Cardiac muscle cell (in vitro differentiated cells and primary cell): ENCODE results near the gene CSK. TPM values are rescaled to one million over a fixed set of nuclear protein-coding genes. Genes with fewer than 3 reads are reported as not detected.

Experiments
- DNase-seq, 2 donors: peaks; one replicate each; pipeline versions ENCODE4 v3.0.0 to v3.0.0-alpha.2; 2010 to 2017; ENCODE audit warnings: low read depth in 1 of 2, low spot score in 1 of 2
- H3K27ac ChIP-seq: fragments of 200-600 bp; sonication (generic); 2 replicates; pipeline ENCODE4 v1.5.1; 2016
- H3K27me3 ChIP-seq: fragments of 200-600 bp; sonication (generic); 2 replicates; pipeline ENCODE4 v1.6.0; 2016; ENCODE audit warnings: control low read depth
- H3K36me3 ChIP-seq: fragments of 200-600 bp; sonication (generic); 2 replicates; pipeline ENCODE4 v1.5.1; 2016; ENCODE audit warnings: control low read depth
- H3K4me1 ChIP-seq: fragments of 200-600 bp; sonication (generic); 2 replicates; pipeline ENCODE4 v1.8.1; 2017; ENCODE audit warnings: low read depth, mild to moderate bottlenecking, mixed run types
- H3K4me3 ChIP-seq: fragments of 200-600 bp; sonication (generic); 2 replicates; pipeline ENCODE4 v1.5.1; 2016; ENCODE audit warnings: mild to moderate bottlenecking
- H3K9me3 ChIP-seq: fragments of 200-600 bp; sonication (generic); 2 replicates; pipeline ENCODE4 v1.5.1; 2017; ENCODE audit warnings: low read depth, mild to moderate bottlenecking, control low read depth
- polyA plus RNA-seq: library from polyadenylated mRNA; unstranded; fragments of >200 nt; fragmentation: Nextera tagmentation; extraction: Ambion mirVana; gene quantifications from 2 replicates; pipeline ENCODE4 v1.2.1, GENCODE V29; 2016
- total RNA-seq: library from RNA; depleted of rRNA; stranded (reverse); fragments of >200 nt; gene quantifications from 2 replicates; pipeline ENCODE4 v1.2.3, GENCODE V29; 2016
- TF ChIP-seq, protein P1 (sequence below): IDR thresholded peaks from 2 replicates; pipeline ENCODE4 v1.5.1; 2012; ENCODE audit warnings: low read depth, mild to moderate bottlenecking, low read length

The CSK gene
- total and polyA plus RNA-seq, 2 experiments from 2014 or later: 26.2 to 43.1 TPM

DNA sequence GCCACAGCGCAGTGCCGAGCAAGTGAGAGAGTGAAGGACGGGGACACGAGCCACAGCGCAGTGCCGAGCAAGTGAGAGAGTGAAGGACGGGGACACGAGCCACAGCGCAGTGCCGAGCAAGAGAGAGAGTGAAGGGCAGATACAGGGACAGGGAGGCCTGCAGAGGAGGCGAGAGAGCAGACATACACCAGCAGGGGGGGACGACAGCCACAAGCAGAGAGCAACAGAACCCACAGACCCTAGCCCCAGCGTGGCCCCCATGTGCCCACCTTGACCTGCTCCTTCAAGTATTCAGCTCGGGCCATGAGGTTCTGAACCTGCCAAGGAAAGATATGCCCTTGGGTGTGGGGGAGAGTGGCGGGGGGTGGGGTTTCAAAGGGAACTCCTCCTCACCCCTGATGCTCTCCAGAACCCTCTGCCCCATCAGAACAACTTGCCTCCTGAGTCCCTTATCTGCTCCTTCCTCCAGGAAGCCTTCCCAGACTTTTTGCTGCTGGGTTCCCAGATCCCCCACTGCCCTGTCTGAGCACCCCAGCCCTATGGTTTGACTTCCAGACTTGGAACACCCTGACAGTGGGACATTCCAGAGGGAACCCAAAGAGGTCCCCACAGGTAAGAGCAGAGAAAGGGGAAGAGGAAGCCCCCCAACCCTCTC, 55.7 kb downstream of the CSK start:
- no peaks in the 10 kb centered on the region for H3K36me3 ChIP-seq
- H3K27me3 ChIP-seq: no peaks in the 10 kb centered on the region
- no peak overlapping the region for H3K27ac ChIP-seq
- TF ChIP-seq, protein P1, sequence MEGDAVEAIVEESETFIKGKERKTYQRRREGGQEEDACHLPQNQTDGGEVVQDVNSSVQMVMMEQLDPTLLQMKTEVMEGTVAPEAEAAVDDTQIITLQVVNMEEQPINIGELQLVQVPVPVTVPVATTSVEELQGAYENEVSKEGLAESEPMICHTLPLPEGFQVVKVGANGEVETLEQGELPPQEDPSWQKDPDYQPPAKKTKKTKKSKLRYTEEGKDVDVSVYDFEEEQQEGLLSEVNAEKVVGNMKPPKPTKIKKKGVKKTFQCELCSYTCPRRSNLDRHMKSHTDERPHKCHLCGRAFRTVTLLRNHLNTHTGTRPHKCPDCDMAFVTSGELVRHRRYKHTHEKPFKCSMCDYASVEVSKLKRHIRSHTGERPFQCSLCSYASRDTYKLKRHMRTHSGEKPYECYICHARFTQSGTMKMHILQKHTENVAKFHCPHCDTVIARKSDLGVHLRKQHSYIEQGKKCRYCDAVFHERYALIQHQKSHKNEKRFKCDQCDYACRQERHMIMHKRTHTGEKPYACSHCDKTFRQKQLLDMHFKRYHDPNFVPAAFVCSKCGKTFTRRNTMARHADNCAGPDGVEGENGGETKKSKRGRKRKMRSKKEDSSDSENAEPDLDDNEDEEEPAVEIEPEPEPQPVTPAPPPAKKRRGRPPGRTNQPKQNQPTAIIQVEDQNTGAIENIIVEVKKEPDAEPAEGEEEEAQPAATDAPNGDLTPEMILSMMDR: no peak
- no peaks in the 10 kb centered on the region for H3K4me1 ChIP-seq
- H3K9me3 ChIP-seq: no peaks in the 10 kb centered on the region
- H3K4me3 ChIP-seq: no peak overlapping the region
- DNase-seq: no peak

DNA sequence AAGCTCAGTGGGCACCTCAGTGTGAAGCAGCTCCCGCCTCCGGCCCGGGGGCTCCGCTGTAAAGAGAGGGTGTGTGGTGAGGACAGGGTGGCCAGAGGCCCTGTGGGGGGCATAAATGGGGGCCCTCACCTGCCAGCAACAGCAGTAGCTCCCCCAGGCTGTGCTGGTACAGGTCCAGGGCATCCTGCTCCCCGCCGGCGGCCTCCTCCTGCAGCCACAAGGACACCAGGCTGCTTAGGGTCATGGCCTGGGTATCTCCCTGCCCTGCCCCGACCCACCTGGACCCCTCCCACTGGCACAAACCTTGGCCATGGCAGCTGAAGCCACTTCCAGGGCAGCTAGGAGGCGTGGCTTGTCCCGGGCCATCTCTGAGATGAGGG, 56.2 kb downstream of the CSK start:
- H3K27me3 ChIP-seq: no peaks in the 10 kb centered on the region
- no peak for DNase-seq
- no peak overlapping the region for H3K4me3 ChIP-seq
- no peaks in the 10 kb centered on the region for H3K36me3 ChIP-seq
- no peak overlapping the region for H3K27ac ChIP-seq
- TF ChIP-seq, protein P1: no peak
- no peaks in the 10 kb centered on the region for H3K9me3 ChIP-seq
- H3K4me1 ChIP-seq: no peaks in the 10 kb centered on the region

DNA sequence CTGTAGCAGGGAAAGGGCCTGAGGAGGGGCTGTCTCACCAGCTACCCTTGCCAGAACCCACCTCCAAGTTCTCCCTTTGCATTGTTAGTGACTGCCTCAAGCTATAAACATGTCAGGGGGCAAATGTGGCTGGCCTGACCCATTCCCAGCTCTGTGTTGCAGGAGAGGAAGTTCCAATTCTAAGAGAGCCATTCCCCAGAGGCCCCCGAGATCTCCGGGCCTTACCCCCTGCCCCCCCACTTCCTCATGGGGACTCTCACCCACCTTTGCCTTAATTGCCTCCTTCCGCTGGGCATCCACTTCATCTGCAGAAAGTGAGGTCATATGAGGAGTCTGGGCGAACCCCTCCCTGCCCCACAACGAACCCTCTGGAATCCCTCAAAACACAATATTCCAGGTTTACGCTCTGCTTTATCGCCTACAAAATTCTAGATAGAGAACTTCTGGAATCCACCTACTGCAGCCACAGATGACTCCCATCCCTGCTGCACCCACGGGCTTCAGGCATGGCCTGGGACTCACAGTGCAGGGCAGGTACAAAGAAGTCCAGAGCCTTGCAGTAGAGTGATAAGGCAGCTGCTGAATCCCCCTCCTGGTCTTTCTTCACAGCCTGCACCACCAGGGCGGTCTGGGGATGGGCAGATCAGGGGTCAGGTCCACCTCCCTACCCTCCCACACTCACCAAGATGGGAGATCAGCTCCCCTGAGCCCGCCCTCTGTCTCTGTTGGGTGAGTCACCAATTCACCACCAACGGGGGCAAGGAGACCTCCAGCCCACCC, 57.1 kb downstream of the CSK start:
- Histone ChIP-seq H3K4me3 (no peak overlapping the region), H3K36me3 (no peaks in the 10 kb centered on the region), H3K9me3 (no peaks in the 10 kb centered on the region), H3K4me1 (peaks cover 5% of the 10 kb centered on the region), H3K27ac (no peak overlapping the region), H3K27me3 (no peaks in the 10 kb centered on the region)
- DNase-seq: no peak
- TF ChIP-seq, protein P1: no peak

DNA sequence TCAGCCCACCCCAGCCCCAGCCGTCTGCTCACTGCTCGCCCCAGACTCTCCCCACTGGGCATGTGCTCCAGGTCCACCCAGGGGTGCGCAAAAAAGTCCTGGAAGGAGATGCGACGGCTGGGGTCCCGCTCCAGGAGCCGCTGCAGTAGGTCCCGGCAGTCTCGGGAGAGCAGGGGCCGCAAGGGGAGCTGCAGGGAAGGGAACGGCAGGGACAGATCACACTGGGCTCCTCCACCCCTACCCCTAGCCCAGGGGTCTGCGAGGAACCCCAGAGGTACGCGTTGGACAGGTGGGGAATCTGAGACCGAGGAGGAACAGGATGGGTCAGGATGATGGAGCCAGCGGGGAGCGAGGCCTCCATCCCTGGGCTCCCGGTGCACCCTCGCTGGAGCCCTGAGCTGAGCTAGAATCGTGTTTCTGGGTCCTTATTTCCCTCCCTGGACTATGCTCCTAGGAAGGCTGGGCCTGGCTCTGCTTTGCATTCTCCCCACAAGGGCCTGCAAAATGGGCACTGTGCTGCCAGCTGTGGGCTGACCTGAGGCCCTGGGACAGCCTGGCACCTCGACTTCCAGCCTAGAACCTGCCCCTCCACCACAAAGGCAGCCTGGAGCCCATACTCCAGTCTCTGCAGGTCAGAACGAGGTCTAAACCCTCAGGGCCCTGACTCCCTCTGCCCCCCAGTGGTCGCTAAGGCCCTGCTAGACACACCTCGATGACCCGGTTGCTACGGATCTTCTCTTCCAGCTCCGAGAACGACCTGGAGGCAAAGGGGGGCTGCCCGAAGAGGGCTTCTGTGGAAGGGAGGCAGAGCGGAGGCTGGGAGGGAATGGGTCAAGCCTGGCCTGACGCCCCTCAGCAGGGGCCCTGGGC, 57.9 kb downstream of the CSK start:
- no peak overlapping the region for H3K27ac ChIP-seq
- H3K9me3 ChIP-seq: no peaks in the 10 kb centered on the region
- no peak for DNase-seq
- no peaks in the 10 kb centered on the region for H3K27me3 ChIP-seq
- H3K36me3 ChIP-seq: no peaks in the 10 kb centered on the region
- TF ChIP-seq, protein P1: no peak
- H3K4me1 ChIP-seq: peaks cover 5% of the 10 kb centered on the region
- no peak overlapping the region for H3K4me3 ChIP-seq

DNA sequence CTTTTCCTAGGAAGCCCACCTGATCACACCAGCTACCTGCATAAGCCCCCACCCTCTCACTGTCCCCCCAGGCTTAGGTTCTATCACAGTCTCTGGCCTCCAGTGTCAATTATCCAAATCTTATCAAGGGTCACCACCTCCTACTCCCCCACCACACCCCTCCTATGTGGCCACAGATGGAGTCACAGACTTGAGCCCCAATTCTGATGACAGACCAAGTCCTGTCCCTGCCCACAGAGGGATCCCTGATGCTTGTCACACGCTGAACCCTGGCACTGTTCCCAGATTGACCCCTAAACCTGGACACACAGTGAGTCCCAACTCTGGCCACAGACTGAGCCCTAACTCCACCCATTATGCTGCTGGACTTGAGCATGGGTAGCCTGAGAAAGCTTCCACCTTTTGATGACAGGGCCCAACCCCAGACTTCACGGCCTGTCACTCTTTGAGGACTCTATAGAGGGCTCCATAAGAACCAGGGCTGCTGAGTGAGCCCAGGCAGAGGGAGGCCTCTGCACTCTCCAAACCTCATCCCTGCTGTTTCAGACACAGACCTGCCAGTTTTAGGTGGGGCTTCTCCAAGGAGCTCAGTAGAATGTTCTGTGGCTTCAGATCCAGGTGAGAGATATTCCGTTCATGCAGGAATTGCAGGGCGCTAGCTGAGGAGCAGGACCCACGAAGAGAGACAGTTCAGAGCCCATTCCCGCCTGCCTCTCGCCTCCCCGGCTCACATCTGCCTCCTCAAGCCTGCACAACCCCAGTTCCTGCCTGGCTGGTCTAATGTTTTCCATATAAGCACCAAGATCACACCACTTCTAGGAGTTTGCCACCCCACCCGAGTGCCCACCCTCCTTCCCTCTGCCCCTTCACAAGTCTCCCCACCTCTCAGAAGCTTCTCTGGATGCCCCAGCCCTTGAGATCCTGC, 59.2 kb downstream of the CSK start:
- TF ChIP-seq, protein P1: no peak

More for the DNA sequence above, 59.2 kb downstream of the CSK start:
- DNase-seq: no peak
- Histone ChIP-seq H3K4me3 (no peak overlapping the region), H3K27ac (no peak overlapping the region), H3K9me3 (no peaks in the 10 kb centered on the region), H3K27me3 (no peaks in the 10 kb centered on the region), H3K36me3 (peaks cover 4% of the 10 kb centered on the region), H3K4me1 (peaks cover 5% of the 10 kb centered on the region)
